H1 (cell line): ENCODE data around the gene HDDC3. TPM values are rescaled to one million over a fixed set of nuclear protein-coding genes. Genes with fewer than 3 reads are reported as not detected.

Experiments used
- HDAC2 ChIP-seq, 2 experiments: fragments of 300-600 bp in 1 of 2; sonication (generic) in 1 of 2; IDR thresholded peaks; 2 replicates each; pipeline ENCODE4 v1.6.1; 2011 to 2012; ENCODE audit warnings: low read depth in 2 of 2, low read length in 2 of 2, mild to moderate bottlenecking in 2 of 2, moderate library complexity in 2 of 2, borderline replicate concordance in 1 of 2, inconsistent platforms in 1 of 2
- NANOG ChIP-seq: IDR thresholded peaks from 2 replicates; pipeline ENCODE4 v1.6.1; 2011; ENCODE audit warnings: low read length, low read depth, mild to moderate bottlenecking, inconsistent platforms; ENCODE audit not compliant: insufficient read depth, poor library complexity, severe bottlenecking
- RAD21 ChIP-seq, 2 experiments: IDR thresholded peaks in 1 of 2; conservative IDR thresholded peaks in 1 of 2; 2 replicates each; pipeline ENCODE4 v1.6.1; 2011; ENCODE audit warnings: low read depth in 2 of 2, low read length in 2 of 2, improper control_type of control experiment in 1 of 2, inconsistent platforms in 1 of 2, mild to moderate bottlenecking in 1 of 2, moderate library complexity in 1 of 2
- SIRT6 ChIP-seq: IDR thresholded peaks from one replicate; pipeline ENCODE4 v1.7.1; 2012; ENCODE audit warnings: low read length, inconsistent platforms
- SIX5 ChIP-seq: IDR thresholded peaks from 2 replicates; pipeline ENCODE4 v1.6.1; 2011; ENCODE audit warnings: mild to moderate bottlenecking, low read depth, low read length
- SP4 ChIP-seq: IDR thresholded peaks from 2 replicates; pipeline ENCODE4 v1.6.1; 2012; ENCODE audit warnings: low read length, inconsistent platforms
- polyA plus RNA-seq, 7 experiments: library from polyadenylated mRNA; depleted of rRNA in 3 of 7; stranded (reverse) in 5 of 7; unstranded in 2 of 7; fragments of >200 nt in 5 of 7; fragments of 200-250 nt in 2 of 7; gene quantifications; 1 replicate in 5 of 7; 2 replicates in 1 of 7; 4 replicates in 1 of 7; pipeline versions ENCODE4 v1.2.1 to v1.2.3, GENCODE V29; 2011 to 2013; ENCODE audit warnings: missing spikeins in 2 of 7, mixed read lengths in 2 of 7
- total RNA-seq: library from RNA; stranded (reverse); fragmentation: NEBNext Ultra II Directional; extraction: Animal tissue kit (Norgen Biotek cat#: 25700); gene quantifications from 2 replicates; pipeline ENCODE4 v1.2.1, GENCODE V29; 2021
- TF ChIP-seq, protein P1 (sequence below): IDR thresholded peaks from 2 replicates; pipeline ENCODE4 v1.6.1; 2011; ENCODE audit warnings: low read length, improper control_type of control experiment

HDDC3 gene
- total and polyA plus RNA-seq, 2 of the 8 experiments (the other 6 are each of a cell fraction or from before 2014, with no cell fraction given) = 16.3 to 16.5 TPM

DNA sequence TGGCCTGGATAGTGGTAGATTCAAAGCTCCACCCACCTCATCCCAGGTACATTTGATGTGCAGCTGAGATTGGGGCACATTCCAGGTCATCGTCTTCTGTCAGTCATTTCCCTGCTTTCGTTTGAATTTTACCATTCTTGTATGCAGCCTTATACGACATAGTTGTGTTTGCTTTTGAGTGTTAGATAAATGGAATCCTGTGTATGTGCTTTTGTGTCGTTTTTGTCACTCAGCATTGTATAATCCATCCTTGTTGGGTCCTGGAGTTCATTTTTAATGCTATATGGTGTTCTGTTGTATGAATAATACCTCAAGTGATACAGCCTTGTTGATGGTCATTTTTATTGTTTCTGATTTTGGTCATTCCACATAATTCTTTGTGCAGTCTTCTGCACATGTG, 29.7 kb upstream of the HDDC3 start (continued):
- no peak for TF ChIP-seq SP4
- TF ChIP-seq, protein P1, sequence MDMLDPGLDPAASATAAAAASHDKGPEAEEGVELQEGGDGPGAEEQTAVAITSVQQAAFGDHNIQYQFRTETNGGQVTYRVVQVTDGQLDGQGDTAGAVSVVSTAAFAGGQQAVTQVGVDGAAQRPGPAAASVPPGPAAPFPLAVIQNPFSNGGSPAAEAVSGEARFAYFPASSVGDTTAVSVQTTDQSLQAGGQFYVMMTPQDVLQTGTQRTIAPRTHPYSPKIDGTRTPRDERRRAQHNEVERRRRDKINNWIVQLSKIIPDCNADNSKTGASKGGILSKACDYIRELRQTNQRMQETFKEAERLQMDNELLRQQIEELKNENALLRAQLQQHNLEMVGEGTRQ = no peak
- TF ChIP-seq NANOG = no peak
- no peak for TF ChIP-seq HDAC2 (IDR thresholded peaks at IDR 0.05; ENCODE audit: borderline replicate concordance in 1 of 2, low read depth in 2 of 2, low read length in 2 of 2)
- TF ChIP-seq SIX5 = no peak
- no peak for TF ChIP-seq RAD21 (IDR thresholded peaks at IDR 0.05 in 1 of 2, conservative IDR thresholded peaks at IDR 0.05 in 1 of 2; ENCODE audit: low read depth in 2 of 2, low read length in 2 of 2)
- no peak for TF ChIP-seq SIRT6
